GM23338 (cell line): ENCODE results near the gene CHD5. TPM values are rescaled to one million over a fixed set of nuclear protein-coding genes. Genes with fewer than 3 reads are reported as not detected.

Experiments
- ATAC-seq: fragments of 200-7000 bp; cut with Tn5 transposase; 3 replicates; pipeline ENCODE4 v1.9.1; 2020
- DNase-seq: peaks from one replicate; pipeline ENCODE4 v3.0.0-alpha.2; 2015; ENCODE audit warnings: low spot score
- H2AFZ ChIP-seq: fragments of 200-600 bp; sonication (generic); 2 replicates; pipeline ENCODE4 v1.8.0; 2016; ENCODE audit warnings: antibody characterized with exemption, mild to moderate bottlenecking, moderate library complexity
- H3F3A ChIP-seq: fragments of 200-600 bp; sonication (generic); replicated peaks from 2 replicates; pipeline ENCODE4 v1.8.0; 2017; ENCODE audit warnings: antibody characterized with exemption, mixed run types, low read depth
- H3K27ac ChIP-seq: fragments of 200-600 bp; sonication (generic); 2 replicates; pipeline ENCODE4 v1.6.1; 2016; ENCODE audit warnings: low read depth
- H3K27me3 ChIP-seq: fragments of 200-600 bp; sonication (generic); 2 replicates; pipeline ENCODE4 v1.8.0; 2016; ENCODE audit warnings: mild to moderate bottlenecking, mixed run types, moderate library complexity; ENCODE audit not compliant: insufficient read depth
- H3K36me3 ChIP-seq: fragments of 200-600 bp; sonication (generic); 2 replicates; pipeline ENCODE4 v1.8.0; 2016; ENCODE audit warnings: mild to moderate bottlenecking; ENCODE audit not compliant: insufficient read depth
- H3K4me1 ChIP-seq: fragments of 200-600 bp; sonication (generic); 2 replicates; pipeline ENCODE4 v1.8.0; 2016; ENCODE audit warnings: mild to moderate bottlenecking, moderate library complexity; ENCODE audit not compliant: insufficient read depth
- H3K4me2 ChIP-seq: fragments of 200-600 bp; sonication (generic); 2 replicates; pipeline ENCODE4 v1.7.1; 2017; ENCODE audit warnings: mixed run types
- H3K4me3 ChIP-seq: fragments of 200-600 bp; sonication (generic); 2 replicates; pipeline ENCODE4 v1.6.1; 2016; ENCODE audit warnings: mixed run types
- H3K79me2 ChIP-seq: fragments of 200-600 bp; sonication (generic); replicated peaks from 2 replicates; pipeline ENCODE4 v1.8.0; 2017; ENCODE audit warnings: mild to moderate bottlenecking; ENCODE audit not compliant: insufficient read depth
- H3K9me2 ChIP-seq: fragments of 200-600 bp; sonication (generic); 2 replicates; pipeline ENCODE4 v1.8.0; 2017; ENCODE audit not compliant: insufficient read depth
- H4K20me1 ChIP-seq: fragments of 200-600 bp; sonication (generic); replicated peaks from 2 replicates; pipeline ENCODE4 v1.8.0; 2017; ENCODE audit warnings: mild to moderate bottlenecking; ENCODE audit not compliant: insufficient read depth
- H3K27ac Mint-ChIP-seq: 2 replicates; pipeline ENCODE4 v1.8.0; 2020; ENCODE audit warnings: inconsistent platforms, mild to moderate bottlenecking, moderate library complexity, mixed read lengths
- H3K27me3 Mint-ChIP-seq: 3 replicates; pipeline ENCODE4 v1.8.0; 2022; ENCODE audit warnings: low read depth, mild to moderate bottlenecking, moderate library complexity, mixed read lengths, inconsistent platforms; ENCODE audit not compliant: insufficient read depth, poor library complexity
- H3K36me3 Mint-ChIP-seq: 3 replicates; pipeline ENCODE4 v1.8.0; 2021; ENCODE audit warnings: low read depth, mild to moderate bottlenecking, inconsistent platforms, moderate library complexity, mixed read lengths
- H3K4me1 Mint-ChIP-seq: 3 replicates; pipeline ENCODE4 v1.8.0; 2020; ENCODE audit warnings: mild to moderate bottlenecking, inconsistent platforms, mixed read lengths
- H3K4me3 Mint-ChIP-seq: 3 replicates; pipeline ENCODE4 v1.8.0; 2021; ENCODE audit warnings: moderate library complexity, mild to moderate bottlenecking, inconsistent platforms, mixed read lengths
- H3K9me3 Mint-ChIP-seq: 3 replicates; pipeline ENCODE4 v1.8.0; 2020; ENCODE audit warnings: moderate library complexity, mild to moderate bottlenecking, inconsistent platforms, mixed read lengths
- CREB1 ChIP-seq: fragments of 250-450 bp; sonication (Bioruptor Pico); IDR thresholded peaks from 2 replicates; pipeline ENCODE4 v1.5.0; 2020; ENCODE audit warnings: low read depth, mild to moderate bottlenecking, moderate library complexity
- ETS1 ChIP-seq: IDR thresholded peaks from 2 replicates; pipeline ENCODE4 v1.6.1; 2016; ENCODE audit warnings: antibody characterized with exemption
- EZH2 ChIP-seq: fragments of 200-600 bp; sonication (generic); IDR thresholded peaks from one replicate; pipeline ENCODE4 v1.8.0; 2017; ENCODE audit warnings: antibody characterized with exemption, mild to moderate bottlenecking, low read depth; ENCODE audit not compliant: unreplicated experiment
- EZH2phosphoT487 ChIP-seq: fragments of 200-600 bp; sonication (generic); IDR thresholded peaks from one replicate; pipeline ENCODE4 v1.8.1; 2018; ENCODE audit warnings: antibody characterized with exemption; ENCODE audit not compliant: unreplicated experiment
- JUNB ChIP-seq: IDR thresholded peaks from one replicate; pipeline ENCODE4 v1.6.1; 2016; ENCODE audit warnings: antibody characterized with exemption; ENCODE audit not compliant: unreplicated experiment
- NANOG ChIP-seq: IDR thresholded peaks from 2 replicates; pipeline ENCODE4 v1.6.1; 2016; ENCODE audit warnings: antibody characterized with exemption, borderline replicate concordance
- POLR2AphosphoS5 ChIP-seq: IDR thresholded peaks from 2 replicates; pipeline ENCODE4 v1.6.1; 2016; ENCODE audit warnings: antibody characterized with exemption, low read depth
- REST ChIP-seq: IDR thresholded peaks from one replicate; pipeline ENCODE4 v1.6.1; 2018; ENCODE audit warnings: antibody characterized with exemption; ENCODE audit not compliant: unreplicated experiment
- STAT1 ChIP-seq: IDR thresholded peaks from one replicate; pipeline ENCODE4 v1.6.1; 2016; ENCODE audit warnings: antibody characterized with exemption; ENCODE audit not compliant: unreplicated experiment
- ZNF114 ChIP-seq: fragments of 250-450 bp; sonication (Bioruptor Pico); IDR thresholded peaks from 2 replicates; pipeline ENCODE4 v1.5.0; 2020; ENCODE audit warnings: mild to moderate bottlenecking, moderate library complexity
- ZNF331 ChIP-seq: fragments of 250-450 bp; sonication (Bioruptor Pico); IDR thresholded peaks from 2 replicates; pipeline ENCODE4 v1.5.0; 2020; ENCODE audit warnings: low read depth, mild to moderate bottlenecking, moderate library complexity
- ZNF462 ChIP-seq: fragments of 250-450 bp; sonication (Bioruptor Pico); IDR thresholded peaks from 2 replicates; pipeline ENCODE4 v1.5.0; 2020; ENCODE audit warnings: mild to moderate bottlenecking, moderate library complexity
- polyA plus RNA-seq: library from polyadenylated mRNA; unstranded; fragments of >200 nt; fragmentation: Nextera tagmentation; extraction: Ambion mirVana; gene quantifications from 2 replicates; pipeline ENCODE4 v1.2.1, GENCODE V29; 2016
- total RNA-seq: library from RNA; depleted of rRNA; stranded (reverse); fragments of >200 nt; shearing (Covaris generic); gene quantifications from 2 replicates; pipeline ENCODE4 v1.2.3, GENCODE V29; 2014
- TF ChIP-seq, protein P1 (sequence below), 2 experiments: fragments of 200-600 bp in 1 of 2; sonication (generic) in 1 of 2; conservative IDR thresholded peaks; 2 replicates each; pipeline versions ENCODE4 v1.5.1 to v1.6.1; 2016 to 2017; ENCODE audit warnings: antibody characterized with exemption in 2 of 2, low read depth in 2 of 2, mild to moderate bottlenecking in 2 of 2, moderate library complexity in 1 of 2

CHD5 gene
- total and polyA plus RNA-seq, 2 experiments from 2014 or later: 0.32 to 1.0 TPM

DNA sequence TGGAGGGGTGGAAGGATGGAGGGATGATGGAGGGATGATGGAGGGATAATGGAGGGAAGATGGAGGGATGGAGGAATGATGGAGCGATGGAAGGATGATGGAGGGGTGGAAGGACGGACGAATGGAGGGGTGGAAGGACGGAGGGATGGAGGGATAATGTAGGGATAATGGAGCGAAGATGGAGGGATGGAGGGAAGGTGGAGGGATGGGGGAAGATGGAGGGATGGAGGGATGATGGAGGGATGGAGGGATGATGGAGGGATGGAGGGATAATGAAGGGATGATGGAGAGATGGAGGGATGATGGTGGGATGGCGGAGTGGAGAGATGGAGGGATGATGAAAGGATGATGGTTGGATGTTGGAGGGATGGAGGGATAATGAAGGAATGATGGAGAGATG, 73.1 kb downstream of the CHD5 start:
- peaks cover 2% of the 10 kb centered on the region; the same call in 1 of the 3 replicates for H3K4me1 Mint-ChIP-seq
- ATAC-seq (no peak), DNase-seq (no peak)
- H3K4me3 Mint-ChIP-seq: no peak overlapping the region
- Histone ChIP-seq H3K79me2 (no peaks in the 10 kb centered on the region), H3K36me3 (no peaks in the 10 kb centered on the region), H2AFZ (no peak overlapping the region), H4K20me1 (no peaks in the 10 kb centered on the region), H3F3A (no peaks in the 10 kb centered on the region), H3K27ac (no peak overlapping the region), H3K4me1 (no peaks in the 10 kb centered on the region), H3K9me2 (no peaks in the 10 kb centered on the region), H3K4me3 (no peak overlapping the region), H3K27me3 (no peaks in the 10 kb centered on the region), H3K4me2 (no peak overlapping the region)
- TF ChIP-seq, protein P1, sequence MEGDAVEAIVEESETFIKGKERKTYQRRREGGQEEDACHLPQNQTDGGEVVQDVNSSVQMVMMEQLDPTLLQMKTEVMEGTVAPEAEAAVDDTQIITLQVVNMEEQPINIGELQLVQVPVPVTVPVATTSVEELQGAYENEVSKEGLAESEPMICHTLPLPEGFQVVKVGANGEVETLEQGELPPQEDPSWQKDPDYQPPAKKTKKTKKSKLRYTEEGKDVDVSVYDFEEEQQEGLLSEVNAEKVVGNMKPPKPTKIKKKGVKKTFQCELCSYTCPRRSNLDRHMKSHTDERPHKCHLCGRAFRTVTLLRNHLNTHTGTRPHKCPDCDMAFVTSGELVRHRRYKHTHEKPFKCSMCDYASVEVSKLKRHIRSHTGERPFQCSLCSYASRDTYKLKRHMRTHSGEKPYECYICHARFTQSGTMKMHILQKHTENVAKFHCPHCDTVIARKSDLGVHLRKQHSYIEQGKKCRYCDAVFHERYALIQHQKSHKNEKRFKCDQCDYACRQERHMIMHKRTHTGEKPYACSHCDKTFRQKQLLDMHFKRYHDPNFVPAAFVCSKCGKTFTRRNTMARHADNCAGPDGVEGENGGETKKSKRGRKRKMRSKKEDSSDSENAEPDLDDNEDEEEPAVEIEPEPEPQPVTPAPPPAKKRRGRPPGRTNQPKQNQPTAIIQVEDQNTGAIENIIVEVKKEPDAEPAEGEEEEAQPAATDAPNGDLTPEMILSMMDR (conservative IDR thresholded peaks at IDR 0.05; ENCODE audit: low read depth in 2 of 2): no peak
- TF ChIP-seq JUNB (no peak), ETS1 (no peak), EZH2 (no peak), NANOG (no peak), CREB1 (no peak), ZNF114 (CRISPR knock-in tag) (no peak), ZNF462 (CRISPR knock-in tag) (no peak), REST (no peak), POLR2AphosphoS5 (no peak), EZH2phosphoT487 (no peak), STAT1 (no peak), ZNF331 (CRISPR knock-in tag) (no peak)
- H3K36me3 Mint-ChIP-seq: no peaks in the 10 kb centered on the region; the same call in 2 of the 3 replicates
- no peak overlapping the region for H3K27ac Mint-ChIP-seq
- no peaks in the 10 kb centered on the region for H3K9me3 Mint-ChIP-seq
- peaks cover 8% of the 10 kb centered on the region for H3K27me3 Mint-ChIP-seq
